BLaER1 (cell line): ENCODE data around the gene CARD9.

Experiments used
- H3K27ac ChIP-seq: shearing (Covaris generic); formaldehyde crosslinking; 2 replicates; pipeline ENCODE4 v1.8.1; 2022
- H3K27me3 ChIP-seq: shearing (Covaris generic); formaldehyde crosslinking; 2 replicates; pipeline ENCODE4 v1.8.1; 2022
- H3K36me3 ChIP-seq: shearing (Covaris generic); formaldehyde crosslinking; 2 replicates; pipeline ENCODE4 v1.8.1; 2022
- H3K4me1 ChIP-seq: shearing (Covaris generic); formaldehyde crosslinking; 2 replicates; pipeline ENCODE4 v1.8.1; 2022
- H3K4me2 ChIP-seq: shearing (Covaris generic); formaldehyde crosslinking; 2 replicates; pipeline ENCODE4 v1.8.1; 2022
- H3K4me3 ChIP-seq: shearing (Covaris generic); formaldehyde crosslinking; 2 replicates; pipeline ENCODE4 v1.8.1; 2022
- H3K9ac ChIP-seq: shearing (Covaris generic); formaldehyde crosslinking; 2 replicates; pipeline ENCODE4 v1.8.1; 2022
- H3K9me3 ChIP-seq: shearing (Covaris generic); formaldehyde crosslinking; 2 replicates; pipeline ENCODE4 v1.8.1; 2022
- H4K20me1 ChIP-seq: shearing (Covaris generic); formaldehyde crosslinking; 2 replicates; pipeline ENCODE4 v1.8.1; 2022
- Cebpa-rat ChIP-seq: shearing (Covaris generic); IDR thresholded peaks from 2 replicates; pipeline ENCODE4 v1.8.1; 2022

CARD9 gene

GRCh38 chr9:136333045-136333444 lies 40.4 kb downstream of the CARD9 start:
- Histone ChIP-seq H3K27me3 (no peaks in the 10 kb centered on the region), H3K9ac (no peak overlapping the region), H3K27ac (peak overlapping the region; percentile 47), H3K4me1 (peaks cover 67% of the 10 kb centered on the region), H3K9me3 (no peaks in the 10 kb centered on the region), H3K4me3 (no peak overlapping the region), H3K4me2 (peak overlapping the region; percentile 100), H3K36me3 (peaks cover 81% of the 10 kb centered on the region), H4K20me1 (peaks cover 100% of the 10 kb centered on the region)
- TF ChIP-seq Cebpa-rat = no peak

- H4K20me1 ChIP-seq = peaks cover 96% of the 10 kb centered on the region
Measured at GRCh38 chr9:136332482-136332983, 40.9 kb downstream of the CARD9 start.

GRCh38 chr9:136331556-136332481 lies 41.6 kb downstream of the CARD9 start:
- Histone ChIP-seq H3K4me1 (peaks cover 56% of the 10 kb centered on the region), H3K9me3 (no peaks in the 10 kb centered on the region), H3K36me3 (peaks cover 69% of the 10 kb centered on the region), H3K27ac (peak overlapping the region; percentile 99), H3K4me2 (peak overlapping the region; percentile 100), H3K4me3 (no peak overlapping the region), H3K9ac (peak overlapping the region; percentile 90), H3K27me3 (no peaks in the 10 kb centered on the region), H4K20me1 (peaks cover 89% of the 10 kb centered on the region)
- TF ChIP-seq Cebpa-rat = no peak

More at GRCh38 chr9:136332482-136332983, 40.9 kb downstream of the CARD9 start:
- Histone ChIP-seq H3K27me3 (no peaks in the 10 kb centered on the region), H3K4me1 (peaks cover 62% of the 10 kb centered on the region), H3K9me3 (no peaks in the 10 kb centered on the region), H3K36me3 (peaks cover 76% of the 10 kb centered on the region), H3K9ac (peak overlapping the region; percentile 90; the same call in 1 of the 2 replicates), H3K4me2 (peak overlapping the region; percentile 100), H3K27ac (peak overlapping the region; percentile 99), H3K4me3 (no peak overlapping the region)
- TF ChIP-seq Cebpa-rat = no peak

- peak overlapping the region; percentile 90 for H3K9ac ChIP-seq
- no peaks in the 10 kb centered on the region for H3K27me3 ChIP-seq
- H3K4me1 ChIP-seq = peaks cover 57% of the 10 kb centered on the region
- peak overlapping the region; percentile 100 for H3K4me2 ChIP-seq
- peaks cover 61% of the 10 kb centered on the region for H3K36me3 ChIP-seq
- TF ChIP-seq Cebpa-rat = no peak
- peak overlapping the region; percentile 82; the same call in 1 of the 2 replicates for H3K4me3 ChIP-seq
- peak overlapping the region; percentile 99 for H3K27ac ChIP-seq
- peaks cover 81% of the 10 kb centered on the region for H4K20me1 ChIP-seq
- H3K9me3 ChIP-seq = no peaks in the 10 kb centered on the region
Measured at GRCh38 chr9:136331030-136331429, 42.4 kb downstream of the CARD9 start.

GRCh38 chr9:136330406-136330990 lies 43.0 kb downstream of the CARD9 start:
- no peaks in the 10 kb centered on the region for H3K9me3 ChIP-seq
- peak overlapping the region; percentile 99 for H3K27ac ChIP-seq
- peaks cover 76% of the 10 kb centered on the region for H4K20me1 ChIP-seq
- peak overlapping the region; percentile 82 for H3K4me3 ChIP-seq
- peak overlapping the region; percentile 100 for H3K4me2 ChIP-seq
- peaks cover 55% of the 10 kb centered on the region for H3K36me3 ChIP-seq
- TF ChIP-seq Cebpa-rat = no peak
- peak overlapping the region; percentile 90 for H3K9ac ChIP-seq
- no peaks in the 10 kb centered on the region for H3K27me3 ChIP-seq
- H3K4me1 ChIP-seq = peaks cover 63% of the 10 kb centered on the region

GRCh38 chr9:136329636-136330405 lies 43.6 kb downstream of the CARD9 start:
- H3K4me2 ChIP-seq = peak overlapping the region; percentile 100
- no peaks in the 10 kb centered on the region for H3K27me3 ChIP-seq
- H3K9ac ChIP-seq = peak overlapping the region; percentile 90
- no peaks in the 10 kb centered on the region for H3K9me3 ChIP-seq
- H3K36me3 ChIP-seq = peaks cover 49% of the 10 kb centered on the region
- TF ChIP-seq Cebpa-rat = no peak
- H3K4me3 ChIP-seq = peak overlapping the region; percentile 82
- H3K4me1 ChIP-seq = peaks cover 70% of the 10 kb centered on the region
- H4K20me1 ChIP-seq = peaks cover 69% of the 10 kb centered on the region
- H3K27ac ChIP-seq = peak overlapping the region; percentile 99

- no peaks in the 10 kb centered on the region for H3K27me3 ChIP-seq
- peak overlapping the region; percentile 100 for H3K4me2 ChIP-seq
- peak overlapping the region; percentile 82 for H3K4me3 ChIP-seq
- H3K27ac ChIP-seq = peak overlapping the region; percentile 99
- H3K9ac ChIP-seq = peak overlapping the region; percentile 90
- H3K4me1 ChIP-seq = peaks cover 76% of the 10 kb centered on the region
- peaks cover 43% of the 10 kb centered on the region for H3K36me3 ChIP-seq
- TF ChIP-seq Cebpa-rat = no peak
- H3K9me3 ChIP-seq = no peaks in the 10 kb centered on the region
- peaks cover 63% of the 10 kb centered on the region for H4K20me1 ChIP-seq
Measured at GRCh38 chr9:136329211-136329627, 44.2 kb downstream of the CARD9 start.

GRCh38 chr9:136328622-136329041 lies 44.8 kb downstream of the CARD9 start:
- TF ChIP-seq Cebpa-rat = no peak
- Histone ChIP-seq H3K4me2 (peak overlapping the region; percentile 100), H3K27ac (peak overlapping the region; percentile 99), H3K27me3 (no peaks in the 10 kb centered on the region), H3K36me3 (peaks cover 37% of the 10 kb centered on the region), H4K20me1 (peaks cover 57% of the 10 kb centered on the region), H3K4me1 (peaks cover 81% of the 10 kb centered on the region), H3K9ac (peak overlapping the region; percentile 90), H3K9me3 (no peaks in the 10 kb centered on the region), H3K4me3 (peak overlapping the region; percentile 82)

GRCh38 chr9:136328011-136328621 lies 45.4 kb downstream of the CARD9 start:
- no peak for TF ChIP-seq Cebpa-rat
- peak overlapping the region; percentile 82 for H3K4me3 ChIP-seq
- peak overlapping the region; percentile 99 for H3K27ac ChIP-seq
- H3K9me3 ChIP-seq = no peaks in the 10 kb centered on the region
- H4K20me1 ChIP-seq = peaks cover 52% of the 10 kb centered on the region
- H3K36me3 ChIP-seq = peaks cover 32% of the 10 kb centered on the region
- H3K27me3 ChIP-seq = no peaks in the 10 kb centered on the region
- H3K4me1 ChIP-seq = peaks cover 81% of the 10 kb centered on the region
- peak overlapping the region; percentile 100 for H3K4me2 ChIP-seq
- H3K9ac ChIP-seq = peak overlapping the region; percentile 90
